Bronchial epithelial cell (primary cell): ENCODE measurements around the gene POC1A. TPM values are rescaled to one million over a fixed set of nuclear protein-coding genes. Genes with fewer than 3 reads are reported as not detected.

Experiments
- DNase-seq: peaks from one replicate; pipeline ENCODE4 v3.0.0-alpha.2; 2010; ENCODE audit warnings: low read depth
- FAIRE-seq: peaks from 2 replicates; lab custom pipeline; 2011; peaks lifted over from hg19 to GRCh38; lab: Jason Lieb, UNC
- H3K27me3 ChIP-seq: 2 replicates; pipeline ENCODE4 v1.5.1; 2011; ENCODE audit warnings: low read length; ENCODE audit not compliant: control insufficient read depth, insufficient read depth
- H3K36me3 ChIP-seq: 2 replicates; pipeline ENCODE4 v1.5.1; 2011; ENCODE audit warnings: low read length; ENCODE audit not compliant: control insufficient read depth, insufficient read depth
- H3K4me3 ChIP-seq: 2 replicates; pipeline ENCODE4 v1.5.1; 2011; ENCODE audit warnings: mild to moderate bottlenecking, low read depth, low read length, control low read depth
- CTCF ChIP-seq: IDR thresholded peaks from 2 replicates; pipeline ENCODE4 v1.5.1; 2011; ENCODE audit warnings: mild to moderate bottlenecking, moderate library complexity, low read length, control low read depth, inconsistent platforms; ENCODE audit not compliant: insufficient read depth, severe bottlenecking
- total RNA-seq: library from RNA; depleted of rRNA; stranded (reverse); fragments of >200 nt; gene quantifications from 2 replicates; pipeline ENCODE4 v1.2.1, GENCODE V29; 2014

The POC1A gene
- total RNA-seq, 1 donor from 2014 or later: 1.8 TPM

GRCh38 chr3:52091586-52092270 is 62.5 kb downstream of the POC1A start:
- TF ChIP-seq CTCF: no peak
- H3K36me3 ChIP-seq: no peaks in the 10 kb centered on the region
- peak; percentile 52 for FAIRE-seq
- H3K27me3 ChIP-seq: no peaks in the 10 kb centered on the region
- no peak for DNase-seq
- H3K4me3 ChIP-seq: no peak overlapping the region

DNA sequence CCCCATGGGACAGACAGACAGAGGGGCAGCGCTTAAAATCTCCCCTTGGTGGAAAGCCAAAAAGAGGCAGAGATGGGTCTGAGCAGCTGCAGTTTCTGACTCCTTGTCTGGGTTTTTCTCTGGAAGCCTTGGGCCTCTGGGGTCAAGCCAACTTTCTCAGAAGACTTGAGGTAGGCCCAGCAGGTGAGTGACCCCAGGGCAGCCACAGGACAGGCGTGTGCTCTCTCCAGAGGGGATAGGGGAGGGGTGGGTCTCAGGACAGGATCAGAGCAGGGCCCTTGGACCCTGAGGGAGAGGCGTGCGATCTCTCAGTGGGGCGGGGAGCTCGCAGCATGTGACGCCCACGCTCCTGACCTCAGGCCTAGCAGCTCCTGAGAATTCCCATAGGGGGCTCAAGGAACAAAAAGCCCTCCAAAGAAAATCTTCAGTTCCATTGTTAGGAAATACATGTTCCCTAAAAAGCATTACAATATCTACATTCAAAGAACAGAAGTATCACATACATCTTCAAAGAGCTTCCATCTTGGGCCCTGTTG is 63.2 kb downstream of the POC1A start:
- TF ChIP-seq CTCF: no peak
- H3K4me3 ChIP-seq: no peak overlapping the region
- no peak for FAIRE-seq
- H3K27me3 ChIP-seq: no peaks in the 10 kb centered on the region
- H3K36me3 ChIP-seq: no peaks in the 10 kb centered on the region
- no peak for DNase-seq

GRCh38 chr3:52090131-52090932 is 63.9 kb downstream of the POC1A start:
- no peak for FAIRE-seq
- Histone ChIP-seq H3K27me3 (no peaks in the 10 kb centered on the region), H3K4me3 (no peak overlapping the region), H3K36me3 (no peaks in the 10 kb centered on the region)
- peak; percentile 70 for DNase-seq
- TF ChIP-seq CTCF: no peak

DNA sequence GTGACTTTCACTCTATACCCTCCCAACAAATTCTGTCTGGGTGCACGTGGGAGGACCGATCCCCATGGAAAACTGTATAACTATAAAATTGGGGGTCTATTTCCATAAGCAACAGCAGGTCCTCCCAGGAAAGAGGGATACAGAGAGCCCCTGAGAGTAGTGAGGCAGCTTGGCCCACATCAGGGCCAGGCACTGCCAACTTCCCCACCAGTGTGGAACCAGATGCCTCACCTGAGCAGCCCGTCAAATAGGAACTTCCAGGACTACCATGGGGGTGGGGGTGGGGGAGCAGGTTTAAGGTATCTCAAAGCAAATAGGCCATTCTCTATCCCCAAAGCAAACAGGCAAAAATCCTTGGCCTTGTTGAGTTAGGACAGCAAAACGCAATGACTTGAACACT is 64.5 kb downstream of the POC1A start:
- H3K4me3 ChIP-seq: no peak overlapping the region
- H3K36me3 ChIP-seq: no peaks in the 10 kb centered on the region
- no peak for DNase-seq
- no peak for FAIRE-seq
- no peak for TF ChIP-seq CTCF
- H3K27me3 ChIP-seq: no peaks in the 10 kb centered on the region

DNA sequence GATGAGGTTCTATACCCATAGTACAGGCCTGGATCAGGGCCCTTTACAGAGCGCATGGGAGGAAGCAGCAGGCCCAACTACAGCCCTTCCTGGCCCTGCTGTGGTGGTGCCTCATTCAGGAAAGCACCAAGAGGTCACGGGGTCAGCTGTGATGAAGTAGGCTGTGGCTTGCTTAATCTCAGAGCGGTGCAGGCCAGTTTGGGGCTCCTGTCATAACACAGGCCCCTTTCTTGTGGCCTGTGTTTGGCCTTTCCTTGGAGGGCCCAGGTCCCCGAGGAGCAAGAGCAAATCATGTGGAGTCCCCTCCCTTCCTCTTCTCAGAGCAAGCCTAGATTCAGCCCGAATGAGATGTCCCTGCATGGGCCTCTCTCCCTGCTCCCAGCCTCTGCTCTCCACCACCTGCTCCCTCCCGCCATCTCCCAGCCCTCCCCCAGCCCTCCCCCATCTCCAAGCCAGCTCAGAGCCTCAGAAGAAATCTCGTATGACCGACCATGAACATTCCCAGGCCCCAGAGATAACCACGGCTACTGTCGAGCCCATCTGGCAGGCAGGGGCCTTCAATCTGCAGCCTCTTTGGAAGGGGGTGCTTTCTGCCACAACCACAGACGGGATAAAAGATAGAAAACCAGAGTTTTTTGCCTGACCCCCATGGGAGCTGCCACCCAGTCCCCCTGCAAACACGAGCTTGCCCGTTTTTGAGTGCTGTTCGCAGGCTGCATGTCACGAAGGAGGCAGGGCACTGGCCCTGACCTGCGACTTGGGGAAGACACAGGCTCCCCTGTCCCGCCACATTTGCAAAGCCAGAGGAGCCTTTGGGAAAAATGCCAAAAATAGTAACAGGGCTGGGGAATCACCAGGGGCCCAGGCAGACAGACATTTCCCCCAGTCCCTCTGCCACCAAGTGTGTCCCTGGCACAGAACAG is 65.5 kb downstream of the POC1A start:
- DNase-seq (no peak), FAIRE-seq (no peak)
- TF ChIP-seq CTCF: no peak
- Histone ChIP-seq H3K4me3 (no peak overlapping the region), H3K36me3 (no peaks in the 10 kb centered on the region), H3K27me3 (no peaks in the 10 kb centered on the region)
